Stimulated activated CD8-positive, alpha-beta memory T cell treated with anti-CD3 and anti-CD28 coated beads, Interleukin-2, amount 100 ng/mL, for 48 hours (primary cell): Measurements from ENCODE around the gene SCD5.

ENCODE experiments used
- DNase-seq, 2 donors: peaks; one replicate each; pipeline ENCODE4 v3.0.0-alpha.2; 2020; ENCODE audit warnings: low read depth in 2 of 2

SCD5 gene

GRCh38 chr4:82797040-82797404 lies 1.6 kb downstream of the SCD5 start:
- no peak for DNase-seq

GRCh38 chr4:82792912-82793649 lies 5.5 kb downstream of the SCD5 start:
- no peak for DNase-seq

GRCh38 chr4:82791179-82791578 lies 7.4 kb downstream of the SCD5 start:
- DNase-seq: no peak

- no peak for DNase-seq
Measured at GRCh38 chr4:82790060-82790660, 8.4 kb downstream of the SCD5 start.

GRCh38 chr4:82789025-82789776 lies 9.4 kb downstream of the SCD5 start:
- no peak for DNase-seq

- DNase-seq: no peak
Measured at GRCh38 chr4:82787342-82787741, 11.3 kb downstream of the SCD5 start.

- DNase-seq: no peak
Measured at GRCh38 chr4:82786828-82787227, 11.8 kb downstream of the SCD5 start.

- no peak for DNase-seq
Measured at GRCh38 chr4:82785611-82786400, 12.8 kb downstream of the SCD5 start.

GRCh38 chr4:82784681-82785610 lies 13.7 kb downstream of the SCD5 start:
- no peak for DNase-seq

GRCh38 chr4:82782626-82783345 lies 15.8 kb downstream of the SCD5 start:
- DNase-seq: no peak

GRCh38 chr4:82780752-82781231 lies 17.8 kb downstream of the SCD5 start:
- no peak for DNase-seq

GRCh38 chr4:82780170-82780751 lies 18.3 kb downstream of the SCD5 start:
- no peak for DNase-seq

GRCh38 chr4:82779032-82779431 lies 19.6 kb downstream of the SCD5 start:
- no peak for DNase-seq

- no peak for DNase-seq
Measured at GRCh38 chr4:82777857-82778525, 20.6 kb downstream of the SCD5 start.

GRCh38 chr4:82776925-82777542 lies 21.6 kb downstream of the SCD5 start:
- DNase-seq: no peak

GRCh38 chr4:82775243-82775642 lies 23.4 kb downstream of the SCD5 start:
- no peak for DNase-seq

- DNase-seq: no peak
Measured at GRCh38 chr4:82774711-82775171, 23.9 kb downstream of the SCD5 start.

GRCh38 chr4:82773057-82773456 lies 25.5 kb downstream of the SCD5 start:
- no peak for DNase-seq

- DNase-seq: no peak
Measured at GRCh38 chr4:82770607-82771006, 28.0 kb downstream of the SCD5 start.
